CD4-positive, alpha-beta T cell (primary cell): ENCODE data around the gene EFR3B. TPM values are rescaled to one million over a fixed set of nuclear protein-coding genes. Genes with fewer than 3 reads are reported as not detected.

Experiments
- ATAC-seq: fragments of 200-7000 bp; cut with Tn5 transposase; one replicate; pipeline ENCODE4 v1.10.0; 2022; ENCODE audit warnings: mild to moderate bottlenecking; ENCODE audit not compliant: poor library complexity
- CTCF ChIA-PET: fragments of 350-600 bp; sonication (Branson Sonifier 250); formaldehyde crosslinking; loops from one replicate; lab custom pipeline; 2021; ENCODE audit warnings: antibody characterized with exemption, inconsistent platforms; lab: Charles Lee
- POLR2A ChIA-PET: fragments of 350-600 bp; sonication (Branson Sonifier 250); formaldehyde crosslinking; loops from one replicate; lab custom pipeline; 2021; ENCODE audit warnings: antibody characterized with exemption, inconsistent platforms; lab: Charles Lee
- DNase-seq, 14 experiments: peaks; one replicate each; pipeline ENCODE4 v3.0.0-alpha.2; 2013 to 2020; ENCODE audit warnings: mixed read lengths in 2 of 14
- H3K27ac ChIP-seq, 2 donors: one replicate each; pipeline versions ENCODE4 v1.5.1 to v1.7.0; 2013; ENCODE audit warnings: low read length in 2 of 2, low read depth in 1 of 2, mild to moderate bottlenecking in 1 of 2
- H3K27me3 ChIP-seq, 2 experiments: 1 replicate in 1 of 2; 2 replicates in 1 of 2; pipeline versions ENCODE4 v1.6.1 to v1.7.0; 2013; ENCODE audit warnings: low read length in 2 of 2, control low read depth in 1 of 2, mild to moderate bottlenecking in 1 of 2, moderate library complexity in 1 of 2; ENCODE audit not compliant: insufficient read depth in 2 of 2, control insufficient read depth in 1 of 2
- H3K36me3 ChIP-seq: one replicate; pipeline ENCODE4 v1.6.1; 2013; ENCODE audit warnings: low read length, control low read depth; ENCODE audit not compliant: insufficient read depth
- H3K4me1 ChIP-seq: one replicate; pipeline ENCODE4 v1.6.1; 2013; ENCODE audit warnings: low read length, control low read depth; ENCODE audit not compliant: insufficient read depth
- H3K4me3 ChIP-seq: one replicate; pipeline ENCODE4 v1.5.1; 2013; ENCODE audit warnings: mild to moderate bottlenecking, low read length, moderate library complexity
- H3K9me3 ChIP-seq, 2 experiments: 1 replicate in 1 of 2; 2 replicates in 1 of 2; pipeline versions ENCODE4 v1.6.1 to v1.7.0; 2013; ENCODE audit warnings: low read length in 2 of 2, mild to moderate bottlenecking in 2 of 2, control low read depth in 1 of 2, moderate library complexity in 1 of 2; ENCODE audit not compliant: control insufficient read depth in 1 of 2, insufficient read depth in 1 of 2
- H3K27ac Mint-ChIP-seq: one replicate; pipeline ENCODE4 v1.8.0; 2020; ENCODE audit warnings: mixed read lengths
- H3K27me3 Mint-ChIP-seq: one replicate; pipeline ENCODE4 v1.8.0; 2021; ENCODE audit warnings: mixed read lengths
- H3K36me3 Mint-ChIP-seq: one replicate; pipeline ENCODE4 v1.8.0; 2021; ENCODE audit warnings: low read depth, mixed read lengths
- H3K4me1 Mint-ChIP-seq: one replicate; pipeline ENCODE4 v1.8.0; 2021; ENCODE audit warnings: low read depth, mixed read lengths
- H3K4me3 Mint-ChIP-seq: one replicate; pipeline ENCODE4 v1.8.0; 2020; ENCODE audit warnings: mild to moderate bottlenecking, mixed read lengths
- H3K9me3 Mint-ChIP-seq: one replicate; pipeline ENCODE4 v1.8.0; 2020; ENCODE audit warnings: mixed read lengths
- CTCF ChIP-seq: fragments of 200-600 bp; IDR thresholded peaks from one replicate; pipeline ENCODE4 v1.8.0; 2022; ENCODE audit warnings: antibody characterized with exemption, mild to moderate bottlenecking
- intact Hi-C, 2 experiments: fragments of 100-400 bp; cut with DNase I in 1 of 2; cut with micrococcal nuclease in 1 of 2; formaldehyde crosslinking; loops; one replicate each; pipeline versions ENCODE4 v1.15.1 to v1.9.0; 2023 to 2025; cut with DNase I, micrococcal nuclease
- total RNA-seq, 174 experiments: library from RNA in 2 of 174; stranded (reverse) in 2 of 174; gene quantifications; one replicate each; pipeline ENCODE4 v1.2.3 and lab custom pipeline; 2021 to 2026

EFR3B gene
- total RNA-seq, 2 experiments from 2014 or later: 0.11 TPM; not detected in 1

DNA sequence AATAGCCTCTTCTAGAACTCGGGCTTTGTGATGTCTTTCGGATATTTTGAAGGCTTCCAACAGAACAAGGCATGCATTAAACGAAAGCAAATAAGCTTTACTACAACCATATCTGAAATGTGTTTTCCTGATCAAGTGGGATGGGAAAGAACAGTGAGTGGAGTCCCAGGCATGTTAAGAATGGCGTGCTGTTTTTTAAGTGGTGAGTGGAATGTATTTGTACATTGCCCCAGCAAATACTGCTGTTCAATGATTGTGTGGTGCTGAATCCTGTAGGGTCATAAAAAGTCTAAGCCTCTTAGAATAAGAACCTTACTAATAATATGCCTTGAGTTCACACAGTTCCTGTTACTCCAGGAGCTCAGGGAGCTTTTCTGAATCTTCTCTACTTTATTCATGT is 74.0 kb downstream of the EFR3B start:
- Histone ChIP-seq H3K9me3 (no peaks in the 10 kb centered on the region), H3K4me1 (no peaks in the 10 kb centered on the region), H3K4me3 (no peak overlapping the region), H3K36me3 (no peaks in the 10 kb centered on the region), H3K27ac (no peak overlapping the region), H3K27me3 (no peaks in the 10 kb centered on the region)
- ChIA-PET POLR2A (no interaction called here), CTCF (interaction anchor here (1.0 kb wide), 1 partner anchor 11 kb away, joined by 3 read pairs; no protein-coding TSS in a partner anchor)
- ATAC-seq: no peak
- no peak overlapping the region for H3K4me3 Mint-ChIP-seq
- TF ChIP-seq CTCF: no peak
- intact Hi-C loops: no loop called here
- H3K9me3 Mint-ChIP-seq: no peaks in the 10 kb centered on the region
- no peak overlapping the region for H3K27ac Mint-ChIP-seq
- no peak for DNase-seq
- H3K36me3 Mint-ChIP-seq: no peaks in the 10 kb centered on the region
- H3K4me1 Mint-ChIP-seq: no peaks in the 10 kb centered on the region
- H3K27me3 Mint-ChIP-seq: peaks cover 8% of the 10 kb centered on the region

DNA sequence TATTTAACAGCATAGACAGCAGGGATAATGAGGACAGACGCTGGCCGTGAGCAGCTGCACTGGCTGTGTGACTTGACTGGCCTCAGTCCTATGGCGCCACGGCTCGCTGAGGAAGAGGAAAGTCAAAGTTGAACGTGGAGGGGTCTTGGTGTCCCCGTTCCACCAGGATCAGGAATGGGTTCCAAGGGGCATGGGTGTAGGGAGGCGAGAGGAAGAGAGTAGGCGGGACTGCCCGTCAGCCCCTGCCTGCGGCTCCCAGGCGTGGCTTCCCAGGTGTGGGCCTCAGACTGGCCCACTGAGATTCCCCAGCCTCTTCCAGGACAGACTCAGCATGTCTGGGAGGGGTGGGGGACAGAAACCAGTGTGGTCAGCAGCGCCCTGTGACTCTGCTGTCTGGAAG is 75.1 kb downstream of the EFR3B start:
- H3K27me3 ChIP-seq: no peaks in the 10 kb centered on the region
- H3K4me1 ChIP-seq: no peaks in the 10 kb centered on the region
- ATAC-seq (no peak), DNase-seq (no peak)
- no peak for TF ChIP-seq CTCF
- no peak overlapping the region for H3K4me3 ChIP-seq
- intact Hi-C loops: no loop called here
- H3K9me3 ChIP-seq: no peaks in the 10 kb centered on the region
- H3K27ac ChIP-seq: no peak overlapping the region
- Mint-ChIP-seq H3K36me3 (no peaks in the 10 kb centered on the region), H3K9me3 (no peaks in the 10 kb centered on the region), H3K4me1 (no peaks in the 10 kb centered on the region), H3K27me3 (peaks cover 8% of the 10 kb centered on the region), H3K27ac (no peak overlapping the region), H3K4me3 (no peak overlapping the region)
- CTCF ChIA-PET: no interaction called here
- POLR2A ChIA-PET: no interaction called here
- H3K36me3 ChIP-seq: no peaks in the 10 kb centered on the region

- Mint-ChIP-seq H3K36me3 (no peaks in the 10 kb centered on the region), H3K27me3 (peaks cover 14% of the 10 kb centered on the region), H3K27ac (no peak overlapping the region), H3K4me1 (no peaks in the 10 kb centered on the region), H3K9me3 (no peaks in the 10 kb centered on the region), H3K4me3 (no peak overlapping the region)
- DNase-seq (no peak), ATAC-seq (no peak)
- no peak for TF ChIP-seq CTCF
- no peak overlapping the region for H3K4me3 ChIP-seq
- ChIA-PET CTCF (no interaction called here), POLR2A (no interaction called here)
- H3K36me3 ChIP-seq: no peaks in the 10 kb centered on the region
- H3K4me1 ChIP-seq: no peaks in the 10 kb centered on the region
- H3K9me3 ChIP-seq: peaks cover 0 to 3% of the 10 kb centered on the region in 2 experiments
- intact Hi-C loops: no loop called here
- no peak overlapping the region for H3K27ac ChIP-seq
- H3K27me3 ChIP-seq: no peaks in the 10 kb centered on the region
Measured at GRCh38 chr2:25119263-25119662, 77.4 kb downstream of the EFR3B start.
